CD1c-positive myeloid dendritic cell (primary cell): ENCODE results near the gene PLA2G5.
"Not testable (repeated sequence)": the region's sequence is repeated elsewhere in the genome, so short reads cannot be mapped to it uniquely, and the experiment has no call there.

Experiments used
- DNase-seq: peaks from one replicate; pipeline ENCODE4 v3.0.0-alpha.2; 2016; ENCODE audit errors: extremely low spot score

Gene PLA2G5

GRCh38 chr1:20069874-20070273 is at the start of gene PLA2G5:
TSS of gene PLA2G5 (plus strand) at chr1:20070194. CDS start at chr1:20084831, 14,637 bp downstream.
- no peak for DNase-seq

- DNase-seq: no peak
Measured at GRCh38 chr1:20028125-20028524, 41.9 kb upstream of the PLA2G5 start.

- no peak for DNase-seq
Measured at GRCh38 chr1:20028726-20029125, 41.3 kb upstream of the PLA2G5 start.

GRCh38 chr1:20029178-20029912 is 40.6 kb upstream of the PLA2G5 start:
- DNase-seq: no peak

- DNase-seq: not testable (repeated sequence)
Measured at GRCh38 chr1:20030436-20031151, 39.4 kb upstream of the PLA2G5 start.

- no peak for DNase-seq
Measured at GRCh38 chr1:20031161-20031560, 38.8 kb upstream of the PLA2G5 start.

- DNase-seq: no peak
Measured at GRCh38 chr1:20031836-20032235, 38.2 kb upstream of the PLA2G5 start.

GRCh38 chr1:20032425-20032824 is 37.6 kb upstream of the PLA2G5 start:
- no peak for DNase-seq

- DNase-seq: no peak
Measured at GRCh38 chr1:20033420-20033819, 36.6 kb upstream of the PLA2G5 start.

GRCh38 chr1:20035114-20035513 is 34.9 kb upstream of the PLA2G5 start:
- DNase-seq: no peak

- no peak for DNase-seq
Measured at GRCh38 chr1:20037877-20038276, 32.1 kb upstream of the PLA2G5 start.

GRCh38 chr1:20047096-20047495 is 22.9 kb upstream of the PLA2G5 start:
- peak; percentile 52 for DNase-seq

- DNase-seq: no peak
Measured at GRCh38 chr1:20048563-20048962, 21.4 kb upstream of the PLA2G5 start.

- not testable (repeated sequence) for DNase-seq
Measured at GRCh38 chr1:20049056-20049798, 20.8 kb upstream of the PLA2G5 start.

GRCh38 chr1:20051218-20051829 is 18.7 kb upstream of the PLA2G5 start:
- DNase-seq: no peak

- no peak for DNase-seq
Measured at GRCh38 chr1:20052386-20052785, 17.6 kb upstream of the PLA2G5 start.

GRCh38 chr1:20057886-20058420 is 12.0 kb upstream of the PLA2G5 start:
- no peak for DNase-seq

- DNase-seq: peak; percentile 78
Measured at GRCh38 chr1:20058531-20058930, 11.5 kb upstream of the PLA2G5 start.

- DNase-seq: peak; percentile 84
Measured at GRCh38 chr1:20059847-20060246, 10.1 kb upstream of the PLA2G5 start.

GRCh38 chr1:20060791-20061190 is 9.2 kb upstream of the PLA2G5 start:
- DNase-seq: not testable (repeated sequence)

GRCh38 chr1:20061866-20062265 is 8.1 kb upstream of the PLA2G5 start:
- peak; percentile 72 for DNase-seq

- peak; percentile 46 for DNase-seq
Measured at GRCh38 chr1:20063861-20064292, 6.1 kb upstream of the PLA2G5 start.
